Measurements from ENCODE around the gene UTP4.
A peak's percentile ranks its signal among the peaks of the same experiment; 100 is the strongest.

Gene UTP4

DNA sequence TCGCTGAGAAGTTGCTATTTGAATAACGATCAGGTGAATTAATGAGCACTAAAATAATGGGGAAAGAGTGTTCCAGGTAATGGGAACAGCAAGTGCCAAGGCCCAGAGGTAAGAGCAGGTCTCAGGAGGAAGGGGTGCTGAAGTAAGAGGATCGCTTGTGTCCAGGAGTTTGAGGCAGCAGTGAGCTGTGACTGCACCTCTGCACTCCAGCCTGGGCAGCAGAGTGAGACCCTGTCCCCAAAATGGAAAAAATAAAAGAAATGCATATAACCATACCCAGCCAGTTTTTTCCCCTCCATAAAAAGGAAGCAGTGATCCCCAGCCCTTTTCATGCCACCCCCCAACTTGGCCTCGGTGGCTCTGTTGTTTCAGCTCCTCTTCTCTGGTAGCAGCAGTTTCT lies 43.8 kb upstream of the UTP4 start:
- TF ChIP-seq, protein P1, sequence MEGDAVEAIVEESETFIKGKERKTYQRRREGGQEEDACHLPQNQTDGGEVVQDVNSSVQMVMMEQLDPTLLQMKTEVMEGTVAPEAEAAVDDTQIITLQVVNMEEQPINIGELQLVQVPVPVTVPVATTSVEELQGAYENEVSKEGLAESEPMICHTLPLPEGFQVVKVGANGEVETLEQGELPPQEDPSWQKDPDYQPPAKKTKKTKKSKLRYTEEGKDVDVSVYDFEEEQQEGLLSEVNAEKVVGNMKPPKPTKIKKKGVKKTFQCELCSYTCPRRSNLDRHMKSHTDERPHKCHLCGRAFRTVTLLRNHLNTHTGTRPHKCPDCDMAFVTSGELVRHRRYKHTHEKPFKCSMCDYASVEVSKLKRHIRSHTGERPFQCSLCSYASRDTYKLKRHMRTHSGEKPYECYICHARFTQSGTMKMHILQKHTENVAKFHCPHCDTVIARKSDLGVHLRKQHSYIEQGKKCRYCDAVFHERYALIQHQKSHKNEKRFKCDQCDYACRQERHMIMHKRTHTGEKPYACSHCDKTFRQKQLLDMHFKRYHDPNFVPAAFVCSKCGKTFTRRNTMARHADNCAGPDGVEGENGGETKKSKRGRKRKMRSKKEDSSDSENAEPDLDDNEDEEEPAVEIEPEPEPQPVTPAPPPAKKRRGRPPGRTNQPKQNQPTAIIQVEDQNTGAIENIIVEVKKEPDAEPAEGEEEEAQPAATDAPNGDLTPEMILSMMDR (IDR thresholded peaks at IDR 0.05; ENCODE audit: low read depth, low read length, missing control alignments) = no peak
- H3K27ac ChIP-seq = no peak overlapping the region
- no peaks in the 10 kb centered on the region for H3K27me3 ChIP-seq (replicated peaks)
- no peaks in the 10 kb centered on the region for H3K36me3 ChIP-seq (replicated peaks)
- H3K4me3 ChIP-seq (ENCODE audit: low read depth, low read length) = no peak overlapping the region
- DNase-seq = no peak
- in situ Hi-C loops (cut with HindIII; ENCODE audit: low pct_ligation_motif_present, low sequenced_read_pairs) = no loop called here

DNA sequence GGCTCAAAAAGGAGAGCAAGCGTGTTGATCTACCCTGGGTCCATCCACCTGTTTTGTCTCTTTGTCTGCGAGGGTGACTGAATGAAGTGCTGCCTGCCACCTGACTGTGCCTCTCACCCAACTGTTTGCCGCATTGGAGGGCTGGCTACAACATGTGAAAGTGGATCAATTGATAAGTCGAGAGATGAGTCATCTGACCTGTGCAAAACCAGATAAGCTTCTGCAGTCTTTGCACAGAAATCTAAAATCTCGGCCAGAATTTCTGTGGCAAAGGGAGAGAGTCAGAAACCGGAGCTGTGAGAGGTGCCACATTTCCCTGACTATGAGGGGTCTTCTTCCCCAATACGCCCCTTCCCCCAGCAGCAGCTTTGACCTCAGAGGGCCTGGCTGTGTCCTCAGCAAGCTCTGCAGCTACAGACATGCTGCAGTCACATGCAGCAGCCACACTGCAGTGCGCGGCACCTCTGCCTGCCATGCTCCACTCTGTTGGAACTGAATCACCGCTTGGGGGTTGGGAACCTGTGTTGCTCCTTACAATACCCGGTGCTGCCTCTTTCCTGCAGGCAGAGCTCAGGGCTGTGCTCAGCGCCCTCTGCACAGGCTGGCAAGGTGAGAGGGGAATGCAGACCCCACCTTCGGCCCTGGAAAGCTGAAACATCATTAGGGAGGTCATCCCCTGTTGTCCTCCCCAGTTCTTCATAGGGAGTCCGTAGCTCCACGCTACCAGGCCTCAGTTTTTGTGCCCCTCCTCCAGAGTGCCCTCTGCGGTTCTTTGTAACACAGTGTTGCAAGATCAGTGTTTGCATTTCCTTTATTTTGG lies 43.1 kb upstream of the UTP4 start:
- TF ChIP-seq, protein P1 (IDR thresholded peaks at IDR 0.05; ENCODE audit: low read depth, low read length, missing control alignments) = no peak
- no peak overlapping the region for H3K27ac ChIP-seq
- in situ Hi-C loops (cut with HindIII; ENCODE audit: low pct_ligation_motif_present, low sequenced_read_pairs) = no loop called here
- no peaks in the 10 kb centered on the region for H3K27me3 ChIP-seq (replicated peaks)
- DNase-seq = peak; percentile 10
- H3K36me3 ChIP-seq (replicated peaks) = no peaks in the 10 kb centered on the region
- no peak overlapping the region for H3K4me3 ChIP-seq (ENCODE audit: low read depth, low read length)

DNA sequence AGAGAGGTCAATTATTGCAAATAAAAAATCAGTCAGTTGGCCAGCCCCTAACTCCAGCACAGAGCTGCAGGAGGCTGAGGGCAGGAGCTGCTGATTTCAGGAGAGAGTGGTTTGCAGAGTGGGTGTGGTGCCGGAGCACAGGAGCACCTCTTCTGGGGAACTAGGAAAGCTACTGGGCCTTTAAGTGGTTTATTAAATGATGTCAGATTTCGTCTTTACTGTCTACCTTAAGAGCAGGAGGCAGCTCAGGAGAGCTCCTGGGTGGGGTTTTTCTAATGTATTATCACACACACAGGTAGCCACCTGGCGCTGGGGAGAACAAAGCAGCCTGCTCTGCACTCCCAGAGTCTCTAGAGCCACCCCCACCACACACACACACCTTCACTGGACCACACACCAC lies 38.5 kb upstream of the UTP4 start:
- no peaks in the 10 kb centered on the region for H3K36me3 ChIP-seq (replicated peaks)
- no peak for DNase-seq
- H3K27me3 ChIP-seq (replicated peaks) = no peaks in the 10 kb centered on the region
- no peak overlapping the region for H3K27ac ChIP-seq
- no peak overlapping the region for H3K4me3 ChIP-seq (ENCODE audit: low read depth, low read length)
- TF ChIP-seq, protein P1 (IDR thresholded peaks at IDR 0.05; ENCODE audit: low read depth, low read length, missing control alignments) = no peak
- in situ Hi-C loops (cut with HindIII; ENCODE audit: low pct_ligation_motif_present, low sequenced_read_pairs) = no loop called here

DNA sequence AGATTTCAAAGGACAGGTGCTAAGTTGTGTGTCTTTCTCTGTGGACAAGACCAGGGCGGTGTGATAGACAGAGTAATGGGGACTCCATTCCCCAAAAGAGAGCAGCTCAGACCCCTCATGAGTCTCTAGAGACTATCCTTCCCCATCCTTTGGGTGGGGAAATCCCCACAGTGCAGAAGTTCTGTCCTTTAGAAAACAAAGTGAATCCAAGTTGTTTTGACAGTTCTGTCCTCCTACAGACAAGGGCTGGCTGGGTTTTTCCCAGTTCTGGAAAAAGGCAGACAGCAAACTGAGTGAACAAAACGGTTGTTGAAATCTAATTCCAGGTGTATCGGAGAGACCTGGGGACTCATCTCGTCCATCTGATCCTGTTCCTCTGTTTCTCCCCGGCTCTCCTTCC lies 37.9 kb upstream of the UTP4 start:
- no peak for DNase-seq
- in situ Hi-C loops (cut with HindIII; ENCODE audit: low pct_ligation_motif_present, low sequenced_read_pairs) = no loop called here
- H3K27me3 ChIP-seq (replicated peaks) = no peaks in the 10 kb centered on the region
- no peak overlapping the region for H3K4me3 ChIP-seq (ENCODE audit: low read depth, low read length)
- H3K27ac ChIP-seq = no peak overlapping the region
- no peaks in the 10 kb centered on the region for H3K36me3 ChIP-seq (replicated peaks)
- TF ChIP-seq, protein P1 (IDR thresholded peaks at IDR 0.05; ENCODE audit: low read depth, low read length, missing control alignments) = no peak

DNA sequence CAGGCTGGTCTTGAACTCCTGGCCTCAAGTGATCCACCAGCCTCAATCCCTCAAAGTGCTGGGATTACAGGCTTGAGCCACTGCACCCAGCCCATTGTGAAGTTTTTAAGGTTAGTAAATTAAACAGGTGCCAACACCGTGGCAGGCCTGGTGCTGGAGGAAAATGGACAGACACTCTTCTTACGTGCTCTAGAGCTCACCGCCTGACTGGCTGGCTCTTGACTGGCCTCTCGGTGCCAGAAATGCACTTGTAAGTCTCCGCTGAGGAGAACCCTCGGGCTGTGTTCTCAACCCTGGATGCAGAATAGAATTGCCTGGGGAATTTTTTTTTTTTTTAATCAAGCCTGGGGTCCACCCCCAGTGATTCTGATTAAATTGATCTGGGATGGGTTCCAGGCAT lies 37.3 kb upstream of the UTP4 start:
- TF ChIP-seq, protein P1 (IDR thresholded peaks at IDR 0.05; ENCODE audit: low read depth, low read length, missing control alignments) = no peak
- no peak for DNase-seq
- in situ Hi-C loops (cut with HindIII; ENCODE audit: low pct_ligation_motif_present, low sequenced_read_pairs) = no loop called here
- H3K4me3 ChIP-seq (ENCODE audit: low read depth, low read length) = no peak overlapping the region
- no peaks in the 10 kb centered on the region for H3K27me3 ChIP-seq (replicated peaks)
- H3K36me3 ChIP-seq (replicated peaks) = no peaks in the 10 kb centered on the region
- no peak overlapping the region for H3K27ac ChIP-seq

All from brain microvascular endothelial cell (primary cell).